Vagina (tissue), 2 donors: ENCODE data around the gene MAP3K20. TPM values are rescaled to one million over a fixed set of nuclear protein-coding genes. Genes with fewer than 3 reads are reported as not detected.

Source experiments
- DNase-seq, 2 donors: peaks; one replicate each; pipeline ENCODE4 v3.0.0-alpha.2; 2017; ENCODE audit errors: extremely low spot score in 2 of 2
- H3K27ac ChIP-seq: fragments of 200-600 bp; sonication (generic); one replicate; pipeline ENCODE4 v1.5.1; 2019
- H3K27me3 ChIP-seq: fragments of 200-600 bp; sonication (generic); one replicate; pipeline ENCODE4 v1.5.1; 2019
- H3K36me3 ChIP-seq, 2 donors: fragments of 200-600 bp; sonication (generic); one replicate each; pipeline ENCODE4 v1.5.1; 2017 to 2019
- H3K4me1 ChIP-seq: fragments of 200-600 bp; sonication (generic); one replicate; pipeline ENCODE4 v1.5.1; 2019
- H3K4me3 ChIP-seq, 2 donors: fragments of 200-600 bp; sonication (generic); 1 replicate in 1 of 2; 2 replicates in 1 of 2; pipeline ENCODE4 v1.5.1; 2016 to 2019
- H3K9me3 ChIP-seq: fragments of 200-600 bp; sonication (generic); one replicate; pipeline ENCODE4 v1.5.1; 2019
- POLR2A ChIP-seq, 2 donors: fragments of 450-650 bp; IDR thresholded peaks; one replicate each; pipeline ENCODE4 v1.6.1; 2017; ENCODE audit warnings: antibody characterized with exemption in 2 of 2, mild to moderate bottlenecking in 2 of 2, moderate library complexity in 2 of 2
- POLR2AphosphoS5 ChIP-seq, 2 donors: sonication (generic); formaldehyde crosslinking; IDR thresholded peaks; one replicate each; pipeline ENCODE4 v1.9.0; 2017; ENCODE audit warnings: antibody characterized with exemption in 2 of 2, mild to moderate bottlenecking in 2 of 2, low read depth in 1 of 2; ENCODE audit not compliant: insufficient read depth in 1 of 2
- intact Hi-C: fragments of 100-400 bp; cut with DNase I; formaldehyde crosslinking; loops from one replicate; pipeline ENCODE4 v1.15.1; 2023
- total RNA-seq: library from RNA; depleted of rRNA; stranded (reverse); fragments of >200 nt; gene quantifications from one replicate; pipeline ENCODE4 v1.2.3, GENCODE V29; 2016
- TF ChIP-seq, protein P1 (sequence below), 3 experiments: fragments of 450-650 bp in 2 of 3; fragments of 200-600 bp in 1 of 3; sonication (generic) in 1 of 3; IDR thresholded peaks; one replicate each; pipeline ENCODE4 v1.5.1; 2017 to 2019; ENCODE audit warnings: antibody characterized with exemption in 3 of 3, mild to moderate bottlenecking in 2 of 3, moderate library complexity in 2 of 3

Gene MAP3K20
- total RNA-seq, 1 donor from 2014 or later, result 59.4 TPM

DNA sequence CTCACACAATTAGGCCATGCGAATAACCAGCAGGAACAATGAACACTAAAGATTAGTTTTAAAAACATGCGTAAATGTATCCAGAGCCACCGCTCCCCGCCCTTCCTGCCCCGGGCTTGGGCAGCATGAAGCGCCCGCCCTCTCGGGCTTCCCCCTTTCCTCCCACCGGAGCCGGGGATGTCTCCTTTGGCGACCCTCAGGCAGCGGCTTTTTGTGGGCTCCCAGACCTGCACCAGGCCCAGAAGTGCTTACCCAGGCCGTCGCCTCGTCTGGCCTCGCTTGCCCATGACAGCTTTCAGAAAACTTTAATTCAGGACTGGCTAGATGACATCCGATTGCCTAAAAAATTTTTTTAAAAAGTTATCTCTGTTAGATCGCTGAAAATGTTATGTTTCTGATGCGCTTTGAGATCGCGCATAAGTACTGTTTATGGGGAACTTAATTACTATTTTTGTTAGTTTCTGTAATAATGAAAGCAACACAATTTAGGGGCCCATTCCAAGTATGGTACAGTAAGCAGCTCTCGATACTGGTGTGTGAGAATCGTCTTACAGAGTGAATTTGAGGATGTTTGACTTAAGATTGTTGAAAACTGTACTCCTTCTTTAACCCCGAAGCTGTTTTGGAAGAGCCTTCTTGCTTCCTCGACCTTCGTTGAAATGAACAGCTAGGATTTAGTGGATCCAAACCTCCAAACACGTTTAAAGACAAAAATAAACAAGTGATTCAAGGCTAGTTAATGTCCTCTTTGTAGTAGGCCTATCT lies 1.1 kb downstream of the MAP3K20 start:
- H3K27ac ChIP-seq, result peak overlapping the region; percentile 99
- TF ChIP-seq POLR2AphosphoS5 (IDR thresholded peaks at IDR 0.05; ENCODE audit: insufficient read depth in 1 of 2, low read depth in 1 of 2) (peak; percentile 20 to 55), POLR2A (IDR thresholded peaks at IDR 0.05) (no peak)
- TF ChIP-seq, protein P1, sequence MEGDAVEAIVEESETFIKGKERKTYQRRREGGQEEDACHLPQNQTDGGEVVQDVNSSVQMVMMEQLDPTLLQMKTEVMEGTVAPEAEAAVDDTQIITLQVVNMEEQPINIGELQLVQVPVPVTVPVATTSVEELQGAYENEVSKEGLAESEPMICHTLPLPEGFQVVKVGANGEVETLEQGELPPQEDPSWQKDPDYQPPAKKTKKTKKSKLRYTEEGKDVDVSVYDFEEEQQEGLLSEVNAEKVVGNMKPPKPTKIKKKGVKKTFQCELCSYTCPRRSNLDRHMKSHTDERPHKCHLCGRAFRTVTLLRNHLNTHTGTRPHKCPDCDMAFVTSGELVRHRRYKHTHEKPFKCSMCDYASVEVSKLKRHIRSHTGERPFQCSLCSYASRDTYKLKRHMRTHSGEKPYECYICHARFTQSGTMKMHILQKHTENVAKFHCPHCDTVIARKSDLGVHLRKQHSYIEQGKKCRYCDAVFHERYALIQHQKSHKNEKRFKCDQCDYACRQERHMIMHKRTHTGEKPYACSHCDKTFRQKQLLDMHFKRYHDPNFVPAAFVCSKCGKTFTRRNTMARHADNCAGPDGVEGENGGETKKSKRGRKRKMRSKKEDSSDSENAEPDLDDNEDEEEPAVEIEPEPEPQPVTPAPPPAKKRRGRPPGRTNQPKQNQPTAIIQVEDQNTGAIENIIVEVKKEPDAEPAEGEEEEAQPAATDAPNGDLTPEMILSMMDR (IDR thresholded peaks at IDR 0.05), result no peak
- no peaks in the 10 kb centered on the region for H3K9me3 ChIP-seq
- H3K27me3 ChIP-seq, result no peaks in the 10 kb centered on the region
- peak overlapping the region; percentile 77 to 83 for H3K4me3 ChIP-seq
- no peaks in the 10 kb centered on the region for H3K36me3 ChIP-seq
- DNase-seq, result no peak
- intact Hi-C loops, result loop anchor here (1.0 kb wide), 1 partner anchor 134 kb away; no protein-coding TSS in a partner anchor
- H3K4me1 ChIP-seq, result peaks cover 29% of the 10 kb centered on the region

DNA sequence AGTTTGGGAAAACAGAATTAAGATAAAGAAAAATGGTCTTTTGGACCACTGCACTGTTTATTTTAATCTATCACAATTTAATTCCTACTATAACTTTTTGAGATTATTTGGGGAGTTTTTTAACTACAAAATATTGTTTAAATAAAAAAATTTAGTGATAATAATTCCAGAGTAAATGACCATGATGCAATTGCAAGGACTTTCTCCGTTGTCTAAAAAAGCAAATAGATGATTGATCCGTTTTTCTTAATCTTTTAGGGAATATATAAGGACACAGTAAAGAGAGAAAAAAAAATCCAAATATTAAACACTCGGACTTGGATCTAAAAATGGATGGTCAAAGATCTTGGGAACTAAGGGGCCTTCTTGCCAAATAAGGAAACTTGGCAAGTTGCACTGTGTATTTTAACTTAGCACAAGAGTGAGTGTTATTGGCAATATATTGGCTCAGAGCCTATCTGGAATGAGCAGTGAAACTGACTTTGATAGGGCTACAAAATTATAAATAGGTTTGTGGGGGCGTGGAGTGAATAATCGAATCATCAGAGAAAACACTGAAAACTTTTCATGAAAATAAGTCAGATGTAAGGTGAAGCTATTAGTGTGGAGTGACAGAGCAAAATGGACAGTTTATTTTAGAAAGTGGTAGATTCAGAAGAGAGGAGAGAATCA lies 2.0 kb downstream of the MAP3K20 start:
- DNase-seq, result no peak
- intact Hi-C loops, result no loop called here
- H3K27ac ChIP-seq, result peak overlapping the region; percentile 99
- peaks cover 34% of the 10 kb centered on the region for H3K4me1 ChIP-seq
- no peaks in the 10 kb centered on the region for H3K9me3 ChIP-seq
- no peak for TF ChIP-seq POLR2A (IDR thresholded peaks at IDR 0.05)
- no peak for TF ChIP-seq POLR2AphosphoS5 (IDR thresholded peaks at IDR 0.05; ENCODE audit: insufficient read depth in 1 of 2, low read depth in 1 of 2)
- TF ChIP-seq, protein P1 (IDR thresholded peaks at IDR 0.05), result no peak
- peak overlapping the region; percentile 77 to 83 for H3K4me3 ChIP-seq
- H3K27me3 ChIP-seq, result no peaks in the 10 kb centered on the region
- H3K36me3 ChIP-seq, result no peaks in the 10 kb centered on the region

DNA sequence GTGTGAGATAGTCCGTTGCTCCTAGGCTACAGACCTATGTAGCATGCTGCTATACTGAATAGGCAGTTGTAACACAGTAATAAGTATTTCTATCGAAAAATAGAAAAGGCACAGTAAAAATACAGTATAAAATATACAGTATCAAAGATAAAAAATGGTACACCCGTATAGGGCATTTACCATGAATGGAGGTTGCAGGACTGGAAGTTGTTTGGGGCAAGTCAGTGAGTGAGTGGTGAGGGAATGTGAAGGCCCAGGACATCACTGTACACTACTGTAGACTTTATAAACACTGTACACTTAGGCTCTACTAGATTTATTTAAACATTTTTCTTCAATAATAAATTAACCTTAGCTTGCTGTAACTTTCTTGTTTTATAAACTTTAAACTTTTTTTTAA lies 3.5 kb downstream of the MAP3K20 start:
- TF ChIP-seq, protein P1 (IDR thresholded peaks at IDR 0.05), result no peak
- TF ChIP-seq POLR2A (IDR thresholded peaks at IDR 0.05), result no peak
- TF ChIP-seq POLR2AphosphoS5 (IDR thresholded peaks at IDR 0.05; ENCODE audit: insufficient read depth in 1 of 2, low read depth in 1 of 2), result no peak
- H3K27me3 ChIP-seq, result no peaks in the 10 kb centered on the region
- no peak for DNase-seq
- H3K9me3 ChIP-seq, result no peaks in the 10 kb centered on the region
- peaks cover 48% of the 10 kb centered on the region for H3K4me1 ChIP-seq
- no peak overlapping the region for H3K4me3 ChIP-seq
- intact Hi-C loops, result no loop called here
- H3K27ac ChIP-seq, result no peak overlapping the region
- no peaks in the 10 kb centered on the region for H3K36me3 ChIP-seq

DNA sequence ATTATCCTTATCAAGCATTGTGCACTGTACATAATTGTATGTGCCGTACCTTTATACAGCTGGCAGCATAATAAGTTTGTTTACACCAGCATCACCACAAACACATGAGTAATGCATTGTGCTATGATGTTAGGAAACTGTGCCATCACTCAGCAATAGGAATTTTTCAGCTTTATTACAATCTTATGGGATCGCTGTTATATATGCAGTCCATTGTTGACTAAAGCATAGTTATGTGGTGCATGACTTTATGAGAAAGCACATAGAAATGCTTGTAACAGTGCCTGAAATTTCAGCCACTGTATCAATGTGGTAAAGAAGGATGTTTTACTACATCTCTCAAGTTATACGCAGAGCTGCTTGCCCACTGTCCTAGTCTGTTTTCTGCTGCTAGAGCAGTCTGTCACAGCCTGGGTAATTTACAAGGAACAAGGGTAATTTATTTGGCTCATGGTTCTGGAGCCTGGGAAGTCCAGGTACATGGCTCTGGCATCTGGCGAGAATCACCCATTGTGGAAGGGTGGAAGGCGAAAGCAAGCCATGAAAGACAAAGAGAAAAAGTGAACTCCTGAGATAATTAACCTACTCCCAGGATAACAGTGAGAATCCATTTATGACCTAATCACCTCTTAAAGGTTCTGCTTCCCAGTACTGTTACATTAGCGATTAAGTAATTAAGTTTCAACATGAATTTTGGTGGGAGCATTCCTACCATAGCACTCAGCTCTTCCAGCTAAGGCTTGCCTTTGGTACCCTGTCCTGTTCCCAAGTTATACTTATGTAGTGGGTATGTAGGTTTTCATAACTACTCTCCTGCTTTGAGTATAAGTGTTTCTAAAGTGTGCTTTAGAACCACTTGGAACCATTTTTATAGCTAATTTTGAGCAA lies 4.6 kb downstream of the MAP3K20 start:
- H3K9me3 ChIP-seq, result no peaks in the 10 kb centered on the region
- TF ChIP-seq POLR2A (IDR thresholded peaks at IDR 0.05), result no peak
- TF ChIP-seq, protein P1 (IDR thresholded peaks at IDR 0.05), result no peak
- TF ChIP-seq POLR2AphosphoS5 (IDR thresholded peaks at IDR 0.05; ENCODE audit: insufficient read depth in 1 of 2, low read depth in 1 of 2), result no peak
- H3K4me3 ChIP-seq, result no peak overlapping the region
- no peaks in the 10 kb centered on the region for H3K36me3 ChIP-seq
- no peaks in the 10 kb centered on the region for H3K27me3 ChIP-seq
- DNase-seq, result no peak
- H3K4me1 ChIP-seq, result peaks cover 54% of the 10 kb centered on the region
- intact Hi-C loops, result no loop called here
- no peak overlapping the region for H3K27ac ChIP-seq
